GM21825 (cell line): Measurements from ENCODE around the gene PIEZO1.
A peak's percentile ranks its signal among the peaks of the same experiment; 100 is the strongest.

Experiments
- ATAC-seq: cut with Tn5 transposase; IDR thresholded peaks from one replicate; pipeline ENCODE4 v1.9.1; 2021; ENCODE audit warnings: mild to moderate bottlenecking, moderate library complexity; ENCODE audit not compliant: unreplicated experiment

Gene PIEZO1

DNA sequence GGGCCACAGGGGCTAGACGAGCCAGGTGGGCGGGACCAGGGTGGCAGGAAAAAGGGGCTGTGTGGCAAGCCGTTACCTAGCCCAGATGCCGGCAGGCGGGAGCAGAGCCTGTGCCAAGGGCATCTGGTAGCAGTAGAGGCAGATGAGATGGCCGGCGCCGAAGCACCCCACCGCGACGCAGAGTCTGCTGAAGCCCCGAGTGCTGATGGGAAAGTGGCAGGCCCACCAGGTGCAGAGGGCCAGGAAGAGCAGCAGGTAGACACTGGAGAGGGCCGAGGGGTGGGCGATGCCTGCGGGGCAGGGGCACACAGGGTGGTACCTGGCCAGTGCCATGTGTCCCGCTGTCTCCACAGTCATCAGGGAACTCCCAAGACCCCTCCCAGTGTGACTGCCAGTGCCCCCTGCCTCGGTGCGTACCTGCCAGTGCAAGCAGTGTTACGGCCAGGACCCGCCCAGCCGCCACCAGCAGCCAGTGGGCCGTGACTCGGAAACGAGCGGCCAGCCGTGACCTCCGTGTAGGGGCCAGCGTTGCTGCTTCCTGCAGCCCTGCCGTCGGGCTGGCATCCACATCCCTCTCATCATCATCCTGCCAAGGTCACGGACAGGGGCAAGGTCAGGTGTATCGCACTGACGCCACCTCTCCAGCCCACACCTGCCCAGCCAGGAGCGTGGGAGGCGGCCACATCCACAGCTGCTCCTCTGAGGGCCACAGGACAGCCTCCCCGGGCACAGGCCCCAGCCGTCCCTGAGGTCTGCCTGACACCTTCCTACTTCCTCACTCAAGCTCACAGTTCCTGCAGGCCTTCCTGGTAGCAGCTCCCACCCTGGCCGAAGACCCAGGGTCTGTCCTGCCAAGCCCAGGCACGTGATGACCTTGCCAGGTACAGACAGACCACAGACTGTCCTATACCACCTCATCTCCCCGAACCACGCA is 46.6 kb downstream of the PIEZO1 start:
- no peak for ATAC-seq

DNA sequence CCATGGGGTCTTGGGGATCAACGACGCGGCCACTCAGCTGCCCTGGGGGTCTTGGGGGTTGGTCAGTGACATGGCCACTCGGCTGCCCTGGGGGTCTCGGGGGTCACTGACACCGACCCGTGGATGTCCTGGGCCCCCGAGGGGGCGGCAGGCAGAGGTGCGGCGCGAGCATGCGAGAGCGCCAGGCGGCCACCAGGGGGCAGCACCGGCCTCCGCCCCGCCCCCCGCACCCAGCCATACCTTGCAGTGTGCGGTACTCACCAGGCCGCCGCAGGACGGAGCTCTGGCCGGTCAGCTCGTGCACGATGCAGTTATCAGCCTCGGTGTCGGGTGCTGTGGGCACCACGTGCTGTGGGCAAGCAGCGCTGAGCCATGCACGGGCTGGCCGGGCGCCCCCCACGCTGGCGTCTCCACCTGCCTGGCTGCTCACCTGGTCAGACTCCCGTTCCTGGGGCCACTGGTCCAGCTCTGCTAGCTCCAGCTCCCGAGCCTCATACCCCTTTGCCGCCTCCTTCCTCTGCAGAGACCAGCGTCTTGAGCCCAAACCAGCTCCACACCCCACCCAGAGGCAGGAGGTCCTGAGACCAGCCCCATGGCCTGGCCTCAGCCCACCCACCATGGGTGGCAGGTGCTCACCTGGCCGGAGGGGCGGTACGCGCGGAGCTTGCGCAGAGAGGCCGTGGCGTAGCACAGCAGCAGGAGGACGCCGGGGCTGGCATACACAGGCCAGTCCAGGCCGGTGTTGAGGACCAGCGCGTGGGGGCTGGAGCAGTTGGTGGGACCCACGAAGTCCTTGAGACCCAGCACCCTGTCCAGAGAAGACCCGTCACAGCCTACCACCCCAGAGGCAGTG is 47.5 kb downstream of the PIEZO1 start:
- peak; percentile 52 for ATAC-seq

DNA sequence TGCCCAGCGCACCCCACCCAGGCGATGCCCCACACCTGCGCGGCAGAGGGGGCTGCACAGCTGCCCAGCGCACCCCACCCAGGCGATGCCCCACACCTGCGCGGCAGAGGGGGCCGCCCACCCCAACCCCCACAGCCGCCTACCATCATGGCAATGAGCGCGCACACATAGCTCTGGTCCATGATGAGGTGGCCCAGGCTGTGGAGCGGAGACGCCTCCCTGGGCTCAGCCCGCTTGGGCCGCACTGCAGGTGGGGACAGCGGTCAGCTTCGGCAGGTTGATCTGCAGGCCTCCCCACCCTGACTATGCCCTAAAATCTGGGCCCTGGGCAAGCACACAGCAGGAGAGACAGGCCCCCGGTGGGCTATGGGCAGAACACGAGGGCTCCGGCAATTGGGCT is 48.5 kb downstream of the PIEZO1 start:
- ATAC-seq = no peak

DNA sequence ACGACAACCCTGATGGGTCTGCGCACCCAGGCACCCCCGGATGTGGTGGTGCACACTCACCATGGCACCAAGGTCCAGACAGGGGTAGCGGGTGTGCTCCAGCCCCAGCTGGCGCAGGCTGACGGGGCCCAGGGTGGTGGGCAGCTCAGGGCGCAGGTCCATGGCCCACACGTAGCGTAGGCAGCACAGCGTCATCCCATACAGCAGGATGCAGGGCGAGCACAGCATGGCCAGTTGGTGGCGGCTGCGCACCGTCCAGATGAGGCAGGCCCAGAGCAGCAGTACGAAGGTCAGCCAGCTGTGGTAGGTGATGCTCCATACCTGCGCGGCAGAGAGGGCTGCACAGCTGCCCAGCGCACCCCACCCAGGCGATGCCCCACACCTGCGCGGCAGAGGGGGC is 48.9 kb downstream of the PIEZO1 start:
- ATAC-seq = no peak

DNA sequence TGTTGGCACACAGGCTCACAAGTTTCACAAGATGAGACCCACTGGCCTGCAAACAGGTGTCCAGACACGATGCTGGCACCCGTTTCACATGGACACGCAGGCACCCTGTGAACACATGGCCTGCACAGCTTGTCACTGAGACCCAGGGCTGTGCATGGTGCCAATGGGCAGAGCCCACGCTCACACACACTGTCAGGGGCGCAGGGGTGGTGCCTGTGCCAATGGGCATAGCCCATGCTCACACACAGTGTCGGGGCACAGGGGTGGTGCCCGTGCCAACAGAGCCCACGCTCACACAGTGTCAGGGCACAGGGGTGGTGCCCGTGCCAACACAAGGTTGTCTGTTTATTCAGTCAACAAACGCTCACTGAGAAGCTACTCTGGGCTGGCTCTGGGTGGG is 49.4 kb downstream of the PIEZO1 start:
- no peak for ATAC-seq

DNA sequence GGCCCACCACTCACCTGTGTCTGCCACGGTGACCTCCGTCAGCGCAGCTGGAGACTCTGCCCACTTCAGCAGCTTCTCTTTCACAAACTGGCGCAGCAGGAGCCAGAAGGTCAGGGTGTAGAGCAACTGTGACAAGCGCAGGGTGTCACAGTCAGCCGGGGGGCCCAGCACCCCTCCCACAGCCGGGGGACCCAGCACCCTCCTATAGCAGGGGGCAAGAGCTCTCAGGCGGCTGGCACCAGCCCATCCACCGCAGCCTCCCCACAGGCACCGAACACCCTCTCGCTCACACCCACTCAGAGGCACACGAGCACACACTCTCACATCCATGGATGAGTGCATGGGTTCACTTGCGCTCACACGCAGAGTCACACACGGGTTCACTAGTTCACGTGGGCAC is 49.9 kb downstream of the PIEZO1 start:
- ATAC-seq = no peak

DNA sequence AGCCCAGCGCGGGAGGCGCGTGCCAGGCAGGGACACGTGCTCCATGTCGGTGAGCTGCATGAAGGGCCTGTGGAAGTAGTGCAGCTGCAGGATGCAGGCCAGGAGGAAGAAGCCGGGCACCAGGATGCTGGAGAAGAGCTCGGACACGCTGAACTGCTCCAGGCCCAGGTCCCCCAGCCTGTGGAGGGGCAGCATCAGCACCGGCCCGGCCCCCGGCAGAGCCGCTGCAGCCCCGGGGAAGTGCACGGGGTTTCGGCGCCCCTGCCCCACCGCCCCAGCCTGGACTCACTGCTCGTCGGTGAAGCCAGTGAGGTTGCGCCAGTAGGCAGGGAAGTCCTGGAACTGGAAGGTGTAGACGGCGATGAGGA is 50.7 kb downstream of the PIEZO1 start:
- ATAC-seq = no peak

DNA sequence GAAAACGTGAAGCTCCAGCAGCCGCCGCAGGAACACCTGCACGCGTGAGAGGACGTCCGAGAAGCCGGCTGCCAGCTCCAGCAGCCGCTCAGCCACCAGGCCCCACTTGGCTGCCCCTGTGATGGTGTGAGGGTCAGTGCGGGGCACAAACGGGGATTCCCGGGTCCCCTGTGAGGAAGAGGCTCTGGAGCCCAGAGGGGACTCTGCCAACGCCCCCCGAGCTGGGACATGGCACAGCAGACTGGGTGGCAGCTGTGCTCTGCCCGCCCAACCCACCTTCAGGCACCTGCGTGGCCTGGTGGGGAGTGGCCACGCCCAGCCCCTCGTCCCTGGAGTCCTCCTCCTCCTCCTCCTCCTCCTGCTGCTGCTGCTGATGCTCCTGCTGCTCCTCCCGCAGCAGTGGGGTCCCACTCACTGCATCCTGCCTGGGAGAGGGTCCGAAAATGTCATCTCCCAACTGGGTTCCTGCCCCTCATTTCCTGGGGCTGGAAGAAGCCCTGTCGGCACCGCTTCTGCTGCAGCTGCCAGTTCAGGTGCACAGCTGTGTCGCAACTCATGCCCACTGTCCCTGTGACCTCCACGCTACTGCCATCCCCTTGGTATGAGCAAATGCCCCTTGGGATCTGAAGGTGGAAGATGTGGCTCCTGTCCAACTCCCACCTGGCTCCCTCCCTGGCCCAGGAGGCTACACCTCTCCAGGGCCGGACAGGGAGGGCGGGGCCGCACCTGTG is 51.2 kb downstream of the PIEZO1 start:
- ATAC-seq = no peak

DNA sequence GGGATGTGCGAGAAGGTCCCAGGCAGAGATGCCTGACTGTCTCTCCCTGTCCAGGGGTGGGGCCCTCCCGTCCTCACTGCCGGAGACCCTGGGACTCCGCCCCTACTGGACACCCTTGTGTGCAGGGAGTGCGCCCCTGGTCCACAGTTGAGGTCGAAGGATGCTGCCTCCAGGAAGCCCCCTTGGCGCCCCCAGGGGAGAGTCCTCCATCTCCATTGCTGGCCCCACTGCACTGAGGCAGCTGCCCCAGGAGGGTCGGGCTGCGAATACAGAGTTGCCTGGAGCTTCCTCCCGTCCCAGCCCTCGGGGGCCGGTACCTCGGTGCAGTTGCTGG is 52.1 kb downstream of the PIEZO1 start:
- ATAC-seq = no peak

DNA sequence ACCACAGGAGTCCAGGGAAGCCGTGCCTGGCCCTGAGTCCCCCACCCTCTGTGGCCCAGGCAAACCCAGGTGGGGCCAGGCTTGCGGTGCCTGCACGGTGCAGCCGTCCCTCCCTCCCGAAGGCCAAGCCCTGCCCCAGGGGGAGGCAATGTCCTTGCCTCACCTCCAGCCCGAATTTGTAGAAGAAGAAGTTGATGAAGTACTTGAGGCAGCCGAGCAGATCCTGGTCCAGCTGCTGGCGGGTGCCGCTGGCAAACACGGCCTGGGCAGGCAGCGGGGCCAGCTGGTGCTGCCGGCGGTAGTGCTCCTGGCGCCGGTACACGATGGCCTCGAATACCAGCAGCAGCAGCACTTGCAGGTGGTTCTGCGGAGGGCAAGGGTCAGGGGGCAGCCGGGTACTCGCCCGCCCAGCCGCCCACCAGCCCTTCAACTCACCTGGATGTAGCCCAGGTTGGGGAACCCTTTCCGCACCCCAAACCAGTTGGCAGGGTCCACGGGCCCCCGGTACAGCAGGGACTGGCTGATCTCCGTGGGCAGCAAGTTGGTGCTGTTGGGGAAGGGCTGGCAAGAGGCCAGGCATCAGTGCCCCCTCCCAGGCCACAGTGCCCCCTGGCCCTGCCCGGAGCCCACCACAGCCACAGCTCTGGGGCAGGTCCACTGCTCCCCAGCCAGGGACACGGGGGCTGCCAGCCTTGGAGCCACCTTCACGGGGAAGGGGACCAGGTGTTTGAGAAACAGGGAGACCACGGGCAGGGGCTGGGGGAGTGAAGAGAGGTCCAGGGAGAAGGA is 52.7 kb downstream of the PIEZO1 start:
- no peak for ATAC-seq

DNA sequence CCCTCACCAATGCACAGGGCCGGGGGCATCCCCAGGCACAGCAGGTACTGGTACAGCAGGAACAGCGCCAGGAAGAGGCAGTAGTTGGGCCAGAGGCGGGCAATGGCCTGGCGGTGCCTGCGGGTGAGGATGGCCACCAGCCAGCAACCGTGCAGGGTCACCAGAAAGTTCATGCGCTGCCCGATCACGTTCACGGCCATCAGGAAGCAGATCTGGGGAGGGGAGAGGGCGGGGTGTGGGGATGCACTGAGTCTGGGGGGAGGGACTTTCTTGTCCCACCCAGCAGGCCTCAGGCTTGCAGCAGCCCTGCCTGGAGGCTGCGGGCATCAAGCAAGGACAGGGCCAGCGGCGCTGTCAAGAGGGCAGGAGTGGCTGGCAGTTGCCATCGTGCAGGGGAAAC is 53.3 kb downstream of the PIEZO1 start:
- ATAC-seq = no peak

DNA sequence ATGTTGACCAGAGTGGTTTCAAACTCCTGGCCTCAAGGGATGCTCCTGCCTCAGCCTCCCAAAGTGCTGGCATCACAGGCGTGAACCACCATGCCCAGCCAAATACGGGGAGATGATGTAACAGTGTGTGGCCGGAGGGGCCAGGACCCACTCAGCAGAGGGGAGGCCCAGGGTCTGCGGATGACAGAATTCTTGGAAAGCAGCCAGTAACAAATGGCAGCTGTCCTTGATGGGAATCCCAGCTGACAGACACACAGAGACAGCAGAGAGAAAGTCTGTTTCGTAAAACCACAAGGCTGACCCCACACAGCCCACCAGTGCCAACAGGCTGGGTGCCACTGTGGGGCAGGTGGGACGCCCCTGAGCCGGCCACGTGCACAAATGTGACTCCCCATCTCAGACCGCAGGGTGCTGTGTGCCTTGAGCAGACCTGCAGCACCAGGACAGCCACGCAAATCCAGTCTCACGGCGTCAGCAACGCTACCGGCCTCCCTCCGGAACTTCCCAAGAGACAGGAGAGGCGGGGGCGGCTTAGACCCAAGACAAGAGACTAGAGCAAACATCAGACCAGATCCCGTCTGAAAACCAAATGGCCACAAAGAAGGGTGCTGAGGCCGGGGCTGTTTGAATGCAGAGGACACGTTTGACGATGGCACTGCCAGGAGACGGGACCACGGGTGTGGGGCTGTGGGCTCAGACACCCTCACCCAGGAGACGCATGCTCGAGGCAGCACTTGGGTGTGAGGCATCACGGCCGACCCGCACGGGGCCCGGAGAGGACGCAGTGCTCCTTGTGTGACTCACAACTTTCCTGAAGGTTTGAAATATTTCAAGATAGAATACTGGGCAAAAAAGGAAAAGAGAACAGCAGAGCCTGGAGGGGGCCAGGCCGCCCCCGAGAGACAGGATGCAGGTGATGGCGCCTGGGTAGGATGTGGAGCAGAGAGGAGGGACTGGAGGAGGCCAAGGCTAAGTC is 54.1 kb downstream of the PIEZO1 start:
- no peak for ATAC-seq

DNA sequence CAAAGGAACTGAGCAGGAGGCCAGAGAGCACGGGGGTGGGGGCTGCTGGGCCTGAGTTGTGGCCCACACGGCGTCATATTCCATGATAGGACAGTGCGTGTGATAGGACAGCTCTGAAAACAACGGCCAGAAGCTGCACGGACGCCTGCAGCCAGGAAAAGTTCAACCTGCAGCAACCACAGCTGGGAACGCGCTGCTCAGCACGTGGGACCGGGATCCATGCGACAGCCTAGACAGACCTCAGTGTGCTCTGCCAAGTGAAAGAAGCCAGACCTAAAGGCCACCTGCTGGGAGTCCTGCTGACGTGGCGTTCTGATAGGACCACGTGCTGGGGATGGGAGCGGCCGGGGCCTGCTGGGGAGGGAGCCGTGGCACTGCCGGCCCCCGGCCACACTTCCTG is 57.1 kb downstream of the PIEZO1 start:
- ATAC-seq = no peak

DNA sequence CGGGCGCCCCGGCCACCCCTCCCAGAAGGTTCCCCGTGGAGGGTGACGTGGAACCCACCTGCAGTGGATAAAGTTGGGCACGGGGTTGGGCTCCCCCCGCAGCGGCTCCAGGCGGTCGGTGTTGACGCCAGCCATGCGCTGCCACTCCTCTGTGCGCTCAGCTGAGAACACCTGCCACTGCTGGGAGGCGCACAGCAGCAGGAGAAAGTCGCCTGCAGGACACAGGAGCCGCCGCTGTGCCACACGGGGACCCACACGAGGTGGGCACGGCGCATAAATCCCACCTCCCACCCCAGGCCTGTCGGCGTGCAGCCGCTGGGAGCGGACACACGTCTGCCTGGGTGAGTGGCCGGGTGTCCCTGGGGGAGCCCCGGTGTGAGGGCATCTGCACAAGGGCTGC is 58.0 kb downstream of the PIEZO1 start:
- no peak for ATAC-seq

DNA sequence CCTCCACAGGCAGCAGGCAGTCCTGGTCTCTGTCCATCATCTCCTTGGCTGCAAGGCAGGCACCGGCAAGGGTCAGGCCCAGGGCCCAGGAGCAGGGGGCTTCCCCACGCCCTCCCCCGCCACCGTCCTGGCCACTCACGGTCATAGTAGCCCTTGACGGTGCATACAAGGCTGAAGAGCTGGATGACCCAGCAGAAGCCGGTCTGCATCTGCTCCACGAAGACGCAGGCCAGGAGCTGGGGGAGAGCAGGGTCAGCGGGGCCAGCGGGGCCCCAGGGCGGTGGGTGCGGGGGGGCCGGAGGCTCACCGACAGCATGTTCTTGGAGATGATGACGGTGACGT is 58.6 kb downstream of the PIEZO1 start:
- ATAC-seq = no peak

DNA sequence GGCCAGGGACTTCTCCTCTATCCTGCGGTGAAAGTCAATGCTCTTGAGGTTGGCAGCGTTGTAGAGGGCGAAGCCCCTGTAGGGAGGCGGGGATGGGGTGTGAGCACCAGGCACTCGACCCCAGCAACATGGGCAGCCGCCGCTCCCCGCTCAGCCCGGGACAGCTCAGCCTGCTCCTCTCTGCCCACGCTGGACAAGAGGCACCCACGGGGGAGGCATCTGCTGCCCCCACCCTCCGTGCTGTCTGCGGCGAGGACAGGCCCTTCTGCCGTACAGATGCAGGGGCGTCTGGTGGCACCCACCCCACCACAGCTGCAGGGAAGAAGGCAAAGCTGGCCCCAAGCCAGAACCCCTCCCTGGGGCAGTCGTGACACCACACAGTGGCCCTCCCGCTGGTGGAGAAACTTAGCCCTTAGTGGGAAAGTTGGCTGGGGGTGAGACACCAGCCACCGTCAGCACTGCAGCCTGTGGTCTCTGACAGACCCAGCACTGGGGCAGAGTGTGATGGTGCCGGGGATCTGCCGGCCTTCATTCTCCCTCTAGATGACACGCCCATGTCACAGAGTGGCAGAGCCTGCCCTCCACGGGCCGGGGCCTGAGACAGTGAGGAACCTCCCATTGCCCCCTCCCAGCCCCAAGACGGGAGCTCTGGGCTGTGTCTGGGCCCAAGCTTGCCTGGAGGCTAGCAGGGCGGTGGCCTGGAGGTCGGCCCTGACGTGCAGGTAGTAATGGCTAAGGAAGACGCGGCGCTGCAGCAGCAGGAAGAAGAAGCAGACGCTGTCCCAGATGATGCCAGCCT is 59.2 kb downstream of the PIEZO1 start:
- ATAC-seq = no peak

DNA sequence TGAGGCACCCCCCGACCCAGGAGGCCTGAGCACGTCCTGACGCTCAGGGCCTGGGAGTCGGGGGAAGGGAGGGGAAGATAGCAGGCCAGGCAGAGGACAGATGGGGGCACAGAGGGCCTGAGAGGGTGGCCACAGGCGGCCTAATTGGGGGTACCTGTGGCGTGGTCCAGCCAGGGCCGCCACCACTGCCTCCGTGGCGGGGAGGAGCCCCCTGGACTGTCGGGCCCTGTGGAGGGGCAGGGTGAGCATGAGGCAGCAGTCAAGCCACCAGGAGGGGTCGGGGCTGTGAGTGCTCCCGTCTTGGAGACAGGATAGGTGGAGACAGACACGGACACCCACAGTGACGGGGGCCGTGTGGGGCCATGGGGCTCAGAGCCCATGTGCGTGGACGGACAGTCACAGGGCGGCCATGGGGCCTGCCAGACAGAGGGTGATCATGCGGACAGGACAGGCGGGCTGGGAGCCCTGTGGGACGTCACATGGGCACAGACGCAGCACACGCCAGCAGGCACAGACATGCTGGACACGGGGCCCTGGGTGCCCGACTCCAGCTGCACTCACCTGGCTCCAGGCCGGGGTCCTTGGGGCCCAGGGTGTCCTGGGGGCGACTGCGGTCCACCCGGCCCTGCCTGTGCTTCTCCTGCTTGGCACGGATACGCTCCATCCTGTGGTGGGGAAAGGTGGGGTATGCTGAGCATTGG is 60.0 kb downstream of the PIEZO1 start:
- no peak for ATAC-seq

DNA sequence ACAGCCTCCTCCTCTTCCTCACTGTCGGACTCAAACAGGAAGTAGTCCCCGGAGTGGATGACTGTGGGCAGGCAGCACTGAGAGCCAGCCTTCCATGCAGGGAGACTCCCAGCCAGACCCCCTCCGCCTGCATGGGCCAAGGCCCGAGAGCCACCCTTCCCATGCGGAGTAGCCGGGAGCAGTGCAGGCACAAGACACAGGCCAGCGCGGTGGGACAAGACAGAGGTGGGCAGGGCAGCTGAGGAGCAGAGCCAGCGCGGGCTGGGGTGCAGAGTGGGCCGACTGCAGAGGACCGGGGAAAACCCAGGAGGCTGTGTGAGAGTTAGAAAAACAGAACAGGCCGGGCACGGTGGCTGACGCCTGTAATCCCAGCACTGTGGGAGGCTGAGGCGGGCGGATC is 61.1 kb downstream of the PIEZO1 start:
- ATAC-seq = no peak
